ENCODE results near the gene ROR2.

GRCh38 chr9:91847581-91848091 lies 102.4 kb downstream of the ROR2 start:
- TF ChIP-seq CTCF (IDR thresholded peaks at IDR 0.05), result no peak
- TF ChIP-seq POLR2A (IDR thresholded peaks at IDR 0.05), result no peak
